Glomerular visceral epithelial cell (primary cell): ENCODE data around the gene AK5.

Source experiments
- DNase-seq: peaks from one replicate; pipeline ENCODE4 v3.0.0-alpha.2; 2016; ENCODE audit errors: extremely low spot score

Gene AK5

DNA sequence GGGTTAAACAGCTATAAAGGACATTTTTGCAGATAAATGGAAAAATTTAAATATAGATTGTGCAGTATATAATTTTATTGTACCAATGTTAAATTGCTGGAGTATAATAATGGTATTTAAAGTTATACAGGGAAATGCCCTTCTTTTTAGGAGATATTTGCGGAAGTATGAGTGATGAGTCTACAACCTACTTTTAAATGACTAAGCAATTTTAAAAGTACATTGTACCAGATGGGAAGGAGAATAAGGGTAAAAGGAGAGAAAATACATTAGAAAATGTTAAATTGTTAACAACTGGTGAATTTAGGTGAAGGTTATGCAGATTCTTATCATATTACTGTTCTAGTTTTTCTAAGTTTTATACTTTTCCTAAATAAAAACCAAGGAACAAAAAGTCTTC lies 308.8 kb downstream of the AK5 start:
- DNase-seq, result no peak

DNA sequence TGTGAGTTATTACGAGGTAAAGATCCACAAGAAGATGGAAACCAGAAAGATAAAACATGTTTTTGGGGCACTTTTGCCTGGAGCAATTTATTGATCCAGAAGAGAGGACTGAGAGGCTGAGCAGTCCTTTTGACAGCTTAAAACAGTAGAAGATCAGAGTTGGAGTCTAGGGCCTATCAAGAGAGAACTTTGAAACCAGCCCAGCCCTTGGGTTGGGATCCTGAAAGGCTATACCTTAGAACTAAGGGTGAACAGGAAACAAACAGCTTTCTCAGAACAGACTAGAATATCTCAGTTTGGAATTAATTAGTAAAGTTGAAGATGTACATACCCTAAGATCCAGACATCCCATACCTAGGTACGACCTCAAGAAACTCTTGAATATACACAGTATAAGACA lies 311.1 kb downstream of the AK5 start:
- no peak for DNase-seq

- DNase-seq, result no peak
Measured at GRCh38 chr1:77594366-77595112, 312.7 kb downstream of the AK5 start.

DNA sequence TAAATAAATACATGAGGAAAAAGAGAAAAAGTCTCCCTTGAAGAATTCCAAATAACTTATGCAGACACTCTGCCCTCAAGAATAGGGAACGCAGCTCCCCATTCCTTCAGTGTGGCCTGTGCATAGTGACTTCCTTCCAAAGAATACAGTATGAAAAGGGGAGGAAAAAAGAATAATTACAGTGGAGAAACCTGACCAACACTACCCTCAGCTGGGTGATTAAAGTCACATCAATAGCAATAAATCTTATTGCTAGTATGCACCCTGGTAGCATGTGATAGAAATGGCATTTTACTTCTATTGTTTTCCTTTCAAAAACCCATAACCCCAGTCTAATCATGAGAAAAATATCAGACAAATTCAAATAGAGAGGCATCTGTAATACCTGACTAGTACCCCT lies 315.5 kb downstream of the AK5 start:
- DNase-seq, result no peak

- peak; percentile 66 for DNase-seq
Measured at GRCh38 chr1:77605246-77606026, 323.6 kb downstream of the AK5 start.

DNA sequence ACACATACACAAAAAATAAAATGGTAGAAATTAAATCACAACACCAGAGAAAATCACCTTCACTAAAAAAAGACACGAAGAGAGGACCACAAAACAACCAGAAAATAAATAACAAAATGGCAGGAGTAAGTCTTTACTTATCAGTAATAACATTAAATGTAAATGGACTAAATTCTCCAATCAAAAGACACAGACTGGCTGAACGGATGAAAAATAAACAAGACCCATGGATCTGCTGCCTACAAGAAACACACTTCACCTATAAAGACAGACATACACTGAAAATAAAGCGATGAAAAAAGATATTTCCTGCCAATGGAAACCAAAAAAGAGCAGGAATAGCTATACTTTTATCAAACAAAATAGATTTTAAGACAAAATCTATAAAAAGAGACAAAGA lies 327.1 kb downstream of the AK5 start:
- DNase-seq, result no peak
